BLaER1 (cell line): ENCODE data around the gene GALE.
A peak's percentile ranks its signal among the peaks of the same experiment; 100 is the strongest.
"Not testable (repeated sequence)": the region's sequence is repeated elsewhere in the genome, so short reads cannot be mapped to it uniquely, and the experiment has no call there.

Source experiments
- H3K27ac ChIP-seq: shearing (Covaris generic); formaldehyde crosslinking; 2 replicates; pipeline ENCODE4 v1.8.1; 2022
- H3K27me3 ChIP-seq: shearing (Covaris generic); formaldehyde crosslinking; 2 replicates; pipeline ENCODE4 v1.8.1; 2022
- H3K36me3 ChIP-seq: shearing (Covaris generic); formaldehyde crosslinking; 2 replicates; pipeline ENCODE4 v1.8.1; 2022
- H3K4me1 ChIP-seq: shearing (Covaris generic); formaldehyde crosslinking; 2 replicates; pipeline ENCODE4 v1.8.1; 2022
- H3K4me2 ChIP-seq: shearing (Covaris generic); formaldehyde crosslinking; 2 replicates; pipeline ENCODE4 v1.8.1; 2022
- H3K4me3 ChIP-seq: shearing (Covaris generic); formaldehyde crosslinking; 2 replicates; pipeline ENCODE4 v1.8.1; 2022
- H3K9ac ChIP-seq: shearing (Covaris generic); formaldehyde crosslinking; 2 replicates; pipeline ENCODE4 v1.8.1; 2022
- H3K9me3 ChIP-seq: shearing (Covaris generic); formaldehyde crosslinking; 2 replicates; pipeline ENCODE4 v1.8.1; 2022
- H4K20me1 ChIP-seq: shearing (Covaris generic); formaldehyde crosslinking; 2 replicates; pipeline ENCODE4 v1.8.1; 2022
- Cebpa-rat ChIP-seq: shearing (Covaris generic); IDR thresholded peaks from 2 replicates; pipeline ENCODE4 v1.8.1; 2022

GALE gene

DNA sequence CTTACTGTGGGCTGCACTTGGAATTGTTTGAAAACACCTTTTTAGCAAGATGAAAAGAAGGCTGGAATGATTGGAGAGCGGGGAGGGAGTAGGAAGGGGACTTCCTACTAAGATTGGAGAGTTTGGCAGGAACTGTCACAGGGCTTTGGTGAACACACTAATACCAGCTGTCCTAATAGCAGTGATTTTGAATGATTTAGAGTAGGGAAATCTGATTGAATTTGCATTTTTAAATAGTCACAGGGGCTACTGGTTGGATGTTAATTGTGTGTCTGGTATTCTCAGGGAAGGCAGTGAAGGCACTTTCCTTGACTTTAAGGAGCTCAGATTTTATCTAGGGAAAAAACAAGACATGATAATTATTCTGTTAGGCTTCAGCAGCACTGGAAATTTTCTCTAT lies 27.2 kb upstream of the GALE start:
- Histone ChIP-seq H3K27me3 (no peaks in the 10 kb centered on the region), H3K36me3 (no peaks in the 10 kb centered on the region), H3K4me2 (no peak overlapping the region), H3K27ac (no peak overlapping the region), H3K9me3 (no peaks in the 10 kb centered on the region), H3K9ac (no peak overlapping the region), H3K4me1 (peaks cover 25% of the 10 kb centered on the region), H4K20me1 (no peaks in the 10 kb centered on the region), H3K4me3 (no peak overlapping the region)
- no peak for TF ChIP-seq Cebpa-rat

DNA sequence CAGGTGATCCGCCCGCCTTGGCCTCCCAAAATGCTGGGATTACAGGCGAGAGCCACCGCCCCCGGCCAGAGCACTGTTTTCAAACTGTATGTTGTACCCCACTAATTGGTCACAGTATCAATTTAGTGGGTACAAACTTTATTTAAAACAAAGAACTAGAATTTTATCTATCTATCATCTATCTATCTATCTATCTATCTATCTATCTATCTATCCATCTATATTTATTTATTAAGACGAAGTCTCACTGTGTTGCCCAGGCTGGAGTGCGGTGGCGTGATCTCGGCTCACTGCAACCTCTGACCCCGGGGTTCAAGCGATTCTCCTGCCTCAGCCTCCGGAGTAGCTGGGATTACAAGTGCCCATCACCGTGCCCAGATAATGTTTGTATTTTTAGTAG lies 26.0 kb upstream of the GALE start:
- not testable (repeated sequence) for H3K9me3 ChIP-seq, H3K27me3 ChIP-seq, H3K9ac ChIP-seq, H3K27ac ChIP-seq, H4K20me1 ChIP-seq, H3K4me3 ChIP-seq, H3K36me3 ChIP-seq, H3K4me2 ChIP-seq
- H3K4me1 ChIP-seq = peaks cover 25% of the 10 kb centered on the region

DNA sequence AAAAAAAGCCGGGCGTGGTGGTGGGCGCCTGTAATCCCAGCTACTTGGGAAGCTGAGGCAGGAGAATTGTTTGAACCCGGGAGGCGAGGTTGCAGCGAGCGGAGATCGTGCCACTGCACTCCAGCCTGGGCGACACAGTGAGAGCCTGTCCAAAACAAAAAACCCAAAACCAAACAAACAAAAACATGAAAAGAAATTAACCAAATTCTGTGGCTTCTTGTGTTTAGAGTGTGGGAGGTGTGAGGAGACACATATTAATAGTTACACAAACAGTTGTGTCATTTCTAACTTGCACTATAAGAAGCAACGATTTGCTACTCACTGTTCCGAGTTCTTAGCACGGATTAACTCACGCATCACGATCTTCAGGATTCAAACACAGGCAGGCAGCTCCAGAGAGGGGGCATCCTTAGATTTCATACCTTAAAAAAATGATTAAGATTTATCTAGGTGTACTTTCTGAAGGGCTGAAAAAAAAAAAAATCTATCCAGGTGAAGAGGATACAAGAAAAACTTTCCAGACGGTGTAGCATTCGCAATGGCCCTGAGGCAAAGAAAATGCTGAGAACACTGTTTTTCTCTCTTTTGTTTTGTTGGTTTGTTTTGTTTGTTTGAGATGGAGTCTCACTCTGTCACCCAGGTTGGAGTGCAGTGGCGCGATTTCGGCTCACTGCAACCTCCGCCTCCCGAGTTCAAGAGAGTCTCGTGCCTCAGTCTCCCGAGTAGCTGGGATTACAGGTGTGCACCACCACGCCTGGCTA lies 25.4 kb upstream of the GALE start:
- Histone ChIP-seq H3K4me1 (peaks cover 25% of the 10 kb centered on the region), H3K36me3 (no peaks in the 10 kb centered on the region), H3K4me2 (peak overlapping the region; percentile 76), H3K27me3 (no peaks in the 10 kb centered on the region), H3K9me3 (no peaks in the 10 kb centered on the region), H4K20me1 (no peaks in the 10 kb centered on the region), H3K4me3 (peak overlapping the region; percentile 99), H3K27ac (peak overlapping the region; percentile 98), H3K9ac (peak overlapping the region; percentile 99)
- no peak for TF ChIP-seq Cebpa-rat

DNA sequence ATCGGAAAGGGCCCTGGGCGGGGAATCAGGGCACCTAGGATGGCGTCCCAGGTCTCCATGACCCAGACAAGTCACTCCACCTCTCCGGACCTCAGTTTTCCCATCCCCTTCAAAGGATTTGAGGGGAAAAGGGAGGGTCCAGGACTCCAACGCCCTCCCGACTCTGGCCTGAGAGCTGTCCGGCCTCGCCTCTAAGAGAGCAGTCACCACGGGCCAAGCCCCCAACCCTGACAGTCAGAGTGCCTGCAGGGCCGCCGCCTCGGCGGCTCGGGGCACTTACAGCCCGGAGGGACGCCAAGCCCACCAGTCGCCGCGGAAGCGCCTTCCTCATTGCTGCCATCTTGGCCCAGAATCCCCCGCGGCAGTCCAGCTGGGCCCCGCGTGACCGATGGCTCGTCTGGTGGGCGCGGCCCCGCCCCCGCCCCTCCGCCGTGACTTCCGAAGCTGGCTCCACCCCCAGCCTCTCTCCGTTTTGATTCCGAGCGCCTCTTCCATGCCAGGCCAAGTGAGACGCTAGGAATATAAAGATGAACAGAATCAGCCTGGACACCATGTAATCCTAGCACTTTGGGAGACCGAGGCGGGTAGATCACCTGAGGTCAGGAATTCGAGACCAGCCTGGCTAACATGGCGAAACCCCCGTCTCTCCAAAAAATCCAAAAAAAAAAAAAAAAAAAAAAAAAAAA lies 24.7 kb upstream of the GALE start, which contains the start of gene HMGCL:
Gene HMGCL, minus strand, starts transcription at position 354 of the 686 bp plus-strand sequence. Its CDS starts 14 bp downstream, at position 340.
- H3K9ac ChIP-seq = peak within 1 kb of the TSS; percentile 99
- H3K36me3 ChIP-seq = peaks cover 2% of the 10 kb centered on the region
- no peak for TF ChIP-seq Cebpa-rat
- peak within 1 kb of the TSS; percentile 98 for H3K27ac ChIP-seq
- no peaks in the 10 kb centered on the region for H3K9me3 ChIP-seq
- H3K4me3 ChIP-seq = peak within 1 kb of the TSS; percentile 99
- H3K27me3 ChIP-seq = no peaks in the 10 kb centered on the region
- peaks cover 25% of the 10 kb centered on the region for H3K4me1 ChIP-seq
- no peaks in the 10 kb centered on the region for H4K20me1 ChIP-seq
- peak within 1 kb of the TSS; percentile 76 for H3K4me2 ChIP-seq

DNA sequence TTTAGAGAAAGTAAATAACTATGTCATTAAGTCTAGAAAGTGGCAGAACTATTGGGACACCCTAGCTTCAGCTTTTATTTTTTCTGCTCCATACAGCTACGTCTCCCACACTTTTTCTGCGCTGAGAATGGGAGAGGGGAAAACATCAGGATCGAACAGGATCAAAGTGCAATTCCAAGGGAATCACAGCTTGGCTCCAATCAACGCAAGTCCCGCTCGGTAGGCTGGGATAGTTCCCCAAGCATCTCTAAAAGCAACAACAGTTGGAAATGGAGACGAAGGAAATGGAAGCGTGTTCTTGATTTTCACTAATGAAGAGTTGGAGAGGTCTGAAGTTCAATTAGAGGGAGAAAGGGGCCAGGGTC lies 24.1 kb upstream of the GALE start:
- Histone ChIP-seq H3K4me2 (peak overlapping the region; percentile 76), H3K36me3 (peaks cover 8% of the 10 kb centered on the region), H3K27me3 (no peaks in the 10 kb centered on the region), H3K9me3 (no peaks in the 10 kb centered on the region), H3K4me3 (peak overlapping the region; percentile 99), H3K4me1 (peaks cover 25% of the 10 kb centered on the region), H3K9ac (peak overlapping the region; percentile 99), H3K27ac (peak overlapping the region; percentile 98), H4K20me1 (no peaks in the 10 kb centered on the region)
- no peak for TF ChIP-seq Cebpa-rat

DNA sequence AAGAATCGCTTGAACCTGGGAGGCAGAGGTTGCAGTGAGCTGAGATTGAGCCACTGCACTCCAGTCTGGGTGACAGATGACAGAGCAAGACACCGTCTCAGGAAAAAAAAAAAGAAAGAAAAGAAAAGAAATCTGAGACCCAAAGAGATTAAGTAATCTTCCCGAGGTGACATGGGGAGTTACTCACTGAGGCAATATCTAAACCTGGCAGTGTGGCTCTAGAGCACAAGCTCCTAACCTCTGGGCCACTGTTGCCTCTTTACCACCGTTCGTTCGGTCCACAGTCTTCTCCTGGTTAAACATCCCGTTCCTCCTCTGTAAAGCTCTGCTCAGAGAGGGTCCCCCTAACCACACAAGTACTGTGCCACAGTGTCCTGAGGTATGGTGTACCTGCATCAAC lies 23.2 kb upstream of the GALE start:
- H3K36me3 ChIP-seq = peaks cover 15% of the 10 kb centered on the region
- H4K20me1 ChIP-seq = no peaks in the 10 kb centered on the region
- H3K9ac ChIP-seq = peak overlapping the region; percentile 99; the same call in 1 of the 2 replicates
- no peaks in the 10 kb centered on the region for H3K27me3 ChIP-seq
- H3K4me2 ChIP-seq = peak overlapping the region; percentile 76; the same call in 1 of the 2 replicates
- no peak overlapping the region for H3K27ac ChIP-seq
- no peaks in the 10 kb centered on the region for H3K9me3 ChIP-seq
- no peak for TF ChIP-seq Cebpa-rat
- H3K4me1 ChIP-seq = peaks cover 25% of the 10 kb centered on the region
- H3K4me3 ChIP-seq = no peak overlapping the region

DNA sequence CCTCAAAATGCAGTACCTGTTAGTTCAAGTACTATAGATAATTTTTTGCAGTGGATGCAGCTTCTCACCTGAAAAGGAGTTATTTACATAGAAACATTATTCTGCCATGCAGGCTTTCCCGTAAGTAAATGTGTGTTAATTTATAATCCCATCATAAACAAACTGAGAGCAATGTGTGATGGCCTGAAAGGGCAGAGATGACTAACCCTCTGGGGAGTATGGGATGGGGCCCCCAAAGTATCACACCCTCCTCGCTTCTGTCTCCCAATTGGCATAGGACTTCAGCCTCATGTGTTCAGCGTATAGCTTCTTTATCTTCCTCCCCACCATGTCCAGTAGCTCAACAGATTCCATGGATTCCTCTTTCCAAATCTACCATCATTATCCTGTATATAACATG lies 17.1 kb upstream of the GALE start:
- Histone ChIP-seq H3K27me3 (no peaks in the 10 kb centered on the region), H3K27ac (no peak overlapping the region), H3K4me1 (no peaks in the 10 kb centered on the region), H3K9me3 (no peaks in the 10 kb centered on the region), H4K20me1 (no peaks in the 10 kb centered on the region), H3K4me3 (no peak overlapping the region), H3K4me2 (no peak overlapping the region), H3K9ac (no peak overlapping the region), H3K36me3 (peaks cover 76% of the 10 kb centered on the region)
- TF ChIP-seq Cebpa-rat = no peak

DNA sequence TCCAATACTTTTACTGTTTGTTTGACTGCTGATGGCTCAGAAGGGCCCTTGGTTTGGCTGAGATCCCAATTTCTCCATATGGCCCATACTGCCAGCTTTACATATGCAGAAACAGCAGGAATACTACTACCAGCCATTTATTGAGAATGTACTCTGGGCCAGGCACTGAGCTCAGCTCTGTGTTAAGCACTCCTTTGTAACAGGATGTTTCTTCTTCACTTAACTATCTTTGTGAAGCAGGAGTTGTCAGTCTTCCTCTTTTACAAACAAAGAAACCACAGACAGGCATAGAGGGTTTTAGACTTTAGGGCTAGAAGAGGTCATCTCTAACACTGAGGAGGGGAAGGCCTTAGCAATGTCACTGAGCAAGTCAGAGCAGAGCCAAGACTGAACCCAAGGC lies 16.4 kb upstream of the GALE start:
- Histone ChIP-seq H3K9ac (no peak overlapping the region), H3K4me2 (no peak overlapping the region), H3K4me1 (no peaks in the 10 kb centered on the region), H3K36me3 (peaks cover 84% of the 10 kb centered on the region), H3K27ac (no peak overlapping the region), H4K20me1 (no peaks in the 10 kb centered on the region), H3K4me3 (no peak overlapping the region), H3K27me3 (no peaks in the 10 kb centered on the region), H3K9me3 (no peaks in the 10 kb centered on the region)
- no peak for TF ChIP-seq Cebpa-rat

DNA sequence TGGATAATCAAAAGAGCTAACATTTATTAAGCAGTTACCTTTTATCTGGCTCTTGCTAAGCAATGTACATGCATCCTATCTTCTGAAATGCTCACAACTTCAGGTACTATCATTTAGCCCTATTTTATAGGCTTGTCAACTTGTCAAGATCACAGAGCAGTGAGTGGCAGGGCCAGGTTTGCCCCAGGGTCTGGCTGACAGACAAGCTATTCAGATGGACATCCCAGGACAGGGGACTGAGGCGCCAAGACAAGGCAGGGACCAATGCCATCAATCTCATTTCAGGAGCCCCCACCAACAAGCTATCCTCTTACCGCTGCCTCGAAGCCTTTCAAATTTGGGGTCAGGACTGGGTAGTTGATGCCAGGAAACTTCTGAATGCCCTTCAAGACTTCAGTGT lies 15.8 kb upstream of the GALE start:
- peaks cover 88% of the 10 kb centered on the region for H3K36me3 ChIP-seq
- no peak overlapping the region for H3K4me3 ChIP-seq
- no peaks in the 10 kb centered on the region for H4K20me1 ChIP-seq
- no peak for TF ChIP-seq Cebpa-rat
- no peak overlapping the region for H3K27ac ChIP-seq
- no peaks in the 10 kb centered on the region for H3K9me3 ChIP-seq
- no peak overlapping the region for H3K4me2 ChIP-seq
- no peak overlapping the region for H3K9ac ChIP-seq
- peaks cover 3% of the 10 kb centered on the region; the same call in 1 of the 2 replicates for H3K4me1 ChIP-seq
- no peaks in the 10 kb centered on the region for H3K27me3 ChIP-seq

DNA sequence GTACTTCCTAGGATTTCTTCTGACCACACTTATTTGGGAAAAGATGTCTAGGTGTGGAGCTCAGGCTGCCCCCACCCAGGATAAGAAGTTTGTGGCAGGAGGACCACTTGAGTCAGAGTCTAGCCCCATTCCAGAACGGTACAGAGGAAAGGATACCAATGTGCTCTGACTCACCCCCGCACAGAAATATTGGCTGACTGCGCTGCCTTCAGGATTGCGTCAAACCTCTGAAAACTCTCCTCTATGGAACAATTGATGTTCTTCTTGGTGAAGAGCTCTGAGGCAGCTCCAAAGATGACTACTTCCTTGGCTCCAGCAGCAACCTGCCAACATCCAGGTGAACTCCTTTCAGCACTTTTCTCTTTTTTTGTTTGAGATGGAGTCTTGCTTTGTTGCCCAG lies 13.5 kb upstream of the GALE start:
- TF ChIP-seq Cebpa-rat = no peak
- no peaks in the 10 kb centered on the region for H4K20me1 ChIP-seq
- H3K27me3 ChIP-seq = no peaks in the 10 kb centered on the region
- H3K4me1 ChIP-seq = peaks cover 19% of the 10 kb centered on the region
- no peak overlapping the region for H3K27ac ChIP-seq
- H3K9ac ChIP-seq = no peak overlapping the region
- H3K4me2 ChIP-seq = no peak overlapping the region
- no peaks in the 10 kb centered on the region for H3K9me3 ChIP-seq
- peaks cover 74% of the 10 kb centered on the region for H3K36me3 ChIP-seq
- H3K4me3 ChIP-seq = no peak overlapping the region
